OCI-LY3 (cell line): ENCODE measurements around the gene NECAP2.

ENCODE experiments used
- EZH2phosphoT487 ChIP-seq: fragments of 200-600 bp; shearing (Covaris generic); IDR thresholded peaks from 2 replicates; pipeline ENCODE4 v1.6.1; 2018; ENCODE audit warnings: antibody characterized with exemption, mixed run types, low read depth
- TF ChIP-seq, protein P1 (sequence below): fragments of 200-600, 300-600 bp; sonication (generic); IDR thresholded peaks from 2 replicates; pipeline ENCODE4 v1.5.1; 2014; ENCODE audit warnings: antibody characterized with exemption, low read length, low read depth

DNA sequence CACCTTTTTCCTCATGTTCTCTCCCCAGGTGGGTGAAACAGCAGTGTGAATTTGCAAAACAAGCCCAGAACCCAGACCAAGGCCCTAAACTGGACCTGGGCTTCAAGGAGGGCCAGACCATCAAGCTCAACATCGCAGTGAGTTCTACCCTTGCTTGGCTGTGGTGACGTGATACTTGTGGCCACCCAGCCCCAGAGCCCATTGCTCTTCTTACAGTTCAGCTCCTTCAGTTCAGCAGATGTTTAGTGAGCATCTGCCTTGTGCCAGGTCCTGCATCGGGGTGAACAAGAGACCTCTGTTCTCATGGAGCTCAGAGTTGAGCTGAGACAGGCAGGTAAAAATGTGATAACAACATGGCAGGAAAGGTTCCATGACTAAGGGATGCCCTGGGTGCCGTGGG, 8.5 kb downstream of the NECAP2 start:
- TF ChIP-seq, protein P1, sequence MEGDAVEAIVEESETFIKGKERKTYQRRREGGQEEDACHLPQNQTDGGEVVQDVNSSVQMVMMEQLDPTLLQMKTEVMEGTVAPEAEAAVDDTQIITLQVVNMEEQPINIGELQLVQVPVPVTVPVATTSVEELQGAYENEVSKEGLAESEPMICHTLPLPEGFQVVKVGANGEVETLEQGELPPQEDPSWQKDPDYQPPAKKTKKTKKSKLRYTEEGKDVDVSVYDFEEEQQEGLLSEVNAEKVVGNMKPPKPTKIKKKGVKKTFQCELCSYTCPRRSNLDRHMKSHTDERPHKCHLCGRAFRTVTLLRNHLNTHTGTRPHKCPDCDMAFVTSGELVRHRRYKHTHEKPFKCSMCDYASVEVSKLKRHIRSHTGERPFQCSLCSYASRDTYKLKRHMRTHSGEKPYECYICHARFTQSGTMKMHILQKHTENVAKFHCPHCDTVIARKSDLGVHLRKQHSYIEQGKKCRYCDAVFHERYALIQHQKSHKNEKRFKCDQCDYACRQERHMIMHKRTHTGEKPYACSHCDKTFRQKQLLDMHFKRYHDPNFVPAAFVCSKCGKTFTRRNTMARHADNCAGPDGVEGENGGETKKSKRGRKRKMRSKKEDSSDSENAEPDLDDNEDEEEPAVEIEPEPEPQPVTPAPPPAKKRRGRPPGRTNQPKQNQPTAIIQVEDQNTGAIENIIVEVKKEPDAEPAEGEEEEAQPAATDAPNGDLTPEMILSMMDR, result no peak
- no peak for TF ChIP-seq EZH2phosphoT487
